Gastroesophageal sphincter (tissue), 4 donors: ENCODE data around the gene TXNIP. TPM values are rescaled to one million over a fixed set of nuclear protein-coding genes. Genes with fewer than 3 reads are reported as not detected.

Experiments
- ATAC-seq: fragments of 150-250 bp; one replicate; pipeline ENCODE4 v1.9.1; 2016; ENCODE audit warnings: mild to moderate bottlenecking, moderate library complexity
- H3K27ac ChIP-seq, 4 donors: fragments of 200-600 bp; sonication (generic) in 3 of 4; 1 replicate in 3 of 4; 2 replicates in 1 of 4; pipeline ENCODE4 v1.5.1; 2016 to 2019
- H3K27me3 ChIP-seq: fragments of 200-600 bp; sonication (generic); one replicate; pipeline ENCODE4 v1.5.1; 2019
- H3K36me3 ChIP-seq, 2 donors: fragments of 200-600 bp; sonication (generic); one replicate each; pipeline ENCODE4 v1.5.1; 2019; ENCODE audit warnings: control low read depth in 1 of 2
- H3K4me1 ChIP-seq, 3 donors: fragments of 200-600 bp; sonication (generic); 1 replicate in 2 of 3; 2 replicates in 1 of 3; pipeline ENCODE4 v1.5.1; 2016 to 2019; ENCODE audit warnings: control low read depth in 2 of 3
- H3K4me3 ChIP-seq, 2 donors: fragments of 200-600 bp; sonication (generic); one replicate each; pipeline ENCODE4 v1.5.1; 2019; ENCODE audit warnings: mild to moderate bottlenecking in 1 of 2, moderate library complexity in 1 of 2
- H3K9me3 ChIP-seq, 3 donors: fragments of 200-600 bp; sonication (generic); one replicate each; pipeline ENCODE4 v1.5.1; 2017 to 2019; ENCODE audit warnings: control low read depth in 2 of 3
- EP300 ChIP-seq: sonication (generic); formaldehyde crosslinking; IDR thresholded peaks from one replicate; pipeline ENCODE4 v1.6.1; 2017; ENCODE audit warnings: antibody characterized with exemption, mild to moderate bottlenecking
- POLR2A ChIP-seq, 2 donors: fragments of 450-650 bp; IDR thresholded peaks; one replicate each; pipeline ENCODE4 v1.6.1; 2017; ENCODE audit warnings: antibody characterized with exemption in 2 of 2, mild to moderate bottlenecking in 2 of 2, moderate library complexity in 1 of 2
- POLR2AphosphoS5 ChIP-seq: sonication (generic); formaldehyde crosslinking; IDR thresholded peaks from one replicate; pipeline ENCODE4 v1.6.1; 2017; ENCODE audit warnings: antibody characterized with exemption
- WGBS, 2 donors: methylation state at CpG; one replicate each; pipeline ENCODE4 v1.1.5; 2018; ENCODE audit warnings: low coverage in 1 of 2; 5-methylcytosine and 5-hydroxymethylcytosine counted together
- total RNA-seq, 4 donors: library from RNA; depleted of rRNA; stranded (reverse); fragments of >200 nt; gene quantifications; one replicate each; pipeline ENCODE4 v1.1.0, GENCODE V29; 2016
- TF ChIP-seq, protein P1 (sequence below), 4 experiments: fragments of 200-600 bp in 2 of 4; fragments of 450-650 bp in 2 of 4; sonication (generic) in 1 of 4; IDR thresholded peaks; one replicate each; pipeline ENCODE4 v1.5.1; 2017 to 2019; ENCODE audit warnings: antibody characterized with exemption in 4 of 4, mild to moderate bottlenecking in 2 of 4, moderate library complexity in 2 of 4

Gene TXNIP
- total RNA-seq, 4 donors from 2014 or later = 2,024 to 3,704 (median 2,348) TPM

DNA sequence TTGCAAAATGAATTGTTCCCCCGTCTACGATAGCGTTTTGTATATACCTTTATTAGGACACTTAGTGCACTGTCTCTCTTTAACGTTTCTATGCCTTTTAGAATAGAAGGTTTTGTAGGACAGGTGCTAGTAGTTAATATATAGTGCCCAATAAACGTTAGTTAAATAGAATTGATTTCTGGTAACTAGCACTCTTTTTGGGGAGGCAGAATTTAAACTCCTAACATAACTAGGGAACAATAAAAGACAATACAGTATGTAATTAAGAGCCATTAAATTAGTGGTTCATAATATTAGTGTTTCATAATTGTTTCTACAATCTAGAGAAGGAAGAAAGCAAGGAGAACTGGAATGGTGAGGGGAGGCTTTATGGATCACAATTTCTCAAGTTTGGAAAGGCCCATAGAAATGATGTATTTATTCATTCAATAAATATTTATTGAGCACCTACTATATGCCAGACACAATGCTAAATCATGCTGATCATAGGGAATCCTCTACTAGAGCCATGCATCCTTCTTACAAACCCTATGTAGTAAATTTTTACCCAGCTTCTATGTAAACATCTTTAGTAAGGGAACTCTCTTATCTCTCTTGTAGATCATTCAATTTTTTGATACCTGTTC lies 31.1 kb downstream of the TXNIP start:
- ATAC-seq = no peak
- Histone ChIP-seq H3K9me3 (peaks cover 0 to 7% (median 0%) of the 10 kb centered on the region in 3 donors), H3K27ac (peak overlapping the region; percentile 88 to 100 (median 99)), H3K4me1 (peaks cover 7 to 54% (median 17%) of the 10 kb centered on the region in 3 donors), H3K4me3 (peak overlapping the region; percentile 57 to 79), H3K36me3 (peaks cover 0 to 6% of the 10 kb centered on the region in 2 donors), H3K27me3 (no peaks in the 10 kb centered on the region)
- TF ChIP-seq EP300 = no peak
- TF ChIP-seq POLR2A (IDR thresholded peaks at IDR 0.05) = no peak
- no peak for TF ChIP-seq POLR2AphosphoS5
- TF ChIP-seq, protein P1, sequence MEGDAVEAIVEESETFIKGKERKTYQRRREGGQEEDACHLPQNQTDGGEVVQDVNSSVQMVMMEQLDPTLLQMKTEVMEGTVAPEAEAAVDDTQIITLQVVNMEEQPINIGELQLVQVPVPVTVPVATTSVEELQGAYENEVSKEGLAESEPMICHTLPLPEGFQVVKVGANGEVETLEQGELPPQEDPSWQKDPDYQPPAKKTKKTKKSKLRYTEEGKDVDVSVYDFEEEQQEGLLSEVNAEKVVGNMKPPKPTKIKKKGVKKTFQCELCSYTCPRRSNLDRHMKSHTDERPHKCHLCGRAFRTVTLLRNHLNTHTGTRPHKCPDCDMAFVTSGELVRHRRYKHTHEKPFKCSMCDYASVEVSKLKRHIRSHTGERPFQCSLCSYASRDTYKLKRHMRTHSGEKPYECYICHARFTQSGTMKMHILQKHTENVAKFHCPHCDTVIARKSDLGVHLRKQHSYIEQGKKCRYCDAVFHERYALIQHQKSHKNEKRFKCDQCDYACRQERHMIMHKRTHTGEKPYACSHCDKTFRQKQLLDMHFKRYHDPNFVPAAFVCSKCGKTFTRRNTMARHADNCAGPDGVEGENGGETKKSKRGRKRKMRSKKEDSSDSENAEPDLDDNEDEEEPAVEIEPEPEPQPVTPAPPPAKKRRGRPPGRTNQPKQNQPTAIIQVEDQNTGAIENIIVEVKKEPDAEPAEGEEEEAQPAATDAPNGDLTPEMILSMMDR (IDR thresholded peaks at IDR 0.05) = no peak
- 0% methylated on average over 5 of the region's 5 CpGs for WGBS, 2 donors

GRCh38 chr1:145964328-145965118 lies 31.9 kb downstream of the TXNIP start, which contains the start of the genes ANKRD34A and POLR3GL:
Gene ANKRD34A (minus strand): TSS chr1:145964575. CDS start chr1:145961759, 2,816 bp downstream.
Gene POLR3GL (plus strand): TSS chr1:145964690. CDS start chr1:145974866, 10,176 bp downstream.
- 1 to 8% methylated on average over 6 to 20 of the region's 37 CpGs for WGBS, 2 donors
- Histone ChIP-seq H3K4me1 (peaks cover 7 to 61% (median 17%) of the 10 kb centered on the region in 3 donors), H3K27me3 (no peaks in the 10 kb centered on the region)

GRCh38 chr1:145963265-145964019 lies 32.9 kb downstream of the TXNIP start:
- no peak for ATAC-seq
- peak overlapping the region; percentile 88 to 100 (median 99) for H3K27ac ChIP-seq
- 15 to 19% methylated on average over 5 of the region's 5 CpGs for WGBS, 2 donors
- no peaks in the 10 kb centered on the region for H3K27me3 ChIP-seq
- H3K4me3 ChIP-seq = peak overlapping the region; percentile 71 to 79
- no peak for TF ChIP-seq POLR2A (IDR thresholded peaks at IDR 0.05)
- TF ChIP-seq, protein P1 (IDR thresholded peaks at IDR 0.05) = no peak
- TF ChIP-seq EP300 = no peak
- no peak for TF ChIP-seq POLR2AphosphoS5
- peaks cover 0 to 7% (median 0%) of the 10 kb centered on the region in 3 donors for H3K9me3 ChIP-seq
- peaks cover 0 to 6% of the 10 kb centered on the region in 2 donors for H3K36me3 ChIP-seq
- H3K4me1 ChIP-seq = peaks cover 7 to 72% (median 19%) of the 10 kb centered on the region in 3 donors

More at GRCh38 chr1:145964328-145965118, 31.9 kb downstream of the TXNIP start, which contains the start of the genes ANKRD34A and POLR3GL:
- Histone ChIP-seq H3K4me3 (peak within 1 kb of the TSS; percentile 57 to 79), H3K9me3 (peaks cover 0 to 7% (median 0%) of the 10 kb centered on the region in 3 donors), H3K36me3 (peaks cover 0 to 6% of the 10 kb centered on the region in 2 donors), H3K27ac (peak within 1 kb of the TSS; percentile 88 to 100 (median 99))
- ATAC-seq = peak; percentile 92
- TF ChIP-seq POLR2AphosphoS5 = peak; percentile 85
- no peak for TF ChIP-seq EP300
- TF ChIP-seq POLR2A (IDR thresholded peaks at IDR 0.05) = peak; percentile 64 to 79
- TF ChIP-seq, protein P1 (IDR thresholded peaks at IDR 0.05) = peak in 1 of 4 experiments; percentile 17

DNA sequence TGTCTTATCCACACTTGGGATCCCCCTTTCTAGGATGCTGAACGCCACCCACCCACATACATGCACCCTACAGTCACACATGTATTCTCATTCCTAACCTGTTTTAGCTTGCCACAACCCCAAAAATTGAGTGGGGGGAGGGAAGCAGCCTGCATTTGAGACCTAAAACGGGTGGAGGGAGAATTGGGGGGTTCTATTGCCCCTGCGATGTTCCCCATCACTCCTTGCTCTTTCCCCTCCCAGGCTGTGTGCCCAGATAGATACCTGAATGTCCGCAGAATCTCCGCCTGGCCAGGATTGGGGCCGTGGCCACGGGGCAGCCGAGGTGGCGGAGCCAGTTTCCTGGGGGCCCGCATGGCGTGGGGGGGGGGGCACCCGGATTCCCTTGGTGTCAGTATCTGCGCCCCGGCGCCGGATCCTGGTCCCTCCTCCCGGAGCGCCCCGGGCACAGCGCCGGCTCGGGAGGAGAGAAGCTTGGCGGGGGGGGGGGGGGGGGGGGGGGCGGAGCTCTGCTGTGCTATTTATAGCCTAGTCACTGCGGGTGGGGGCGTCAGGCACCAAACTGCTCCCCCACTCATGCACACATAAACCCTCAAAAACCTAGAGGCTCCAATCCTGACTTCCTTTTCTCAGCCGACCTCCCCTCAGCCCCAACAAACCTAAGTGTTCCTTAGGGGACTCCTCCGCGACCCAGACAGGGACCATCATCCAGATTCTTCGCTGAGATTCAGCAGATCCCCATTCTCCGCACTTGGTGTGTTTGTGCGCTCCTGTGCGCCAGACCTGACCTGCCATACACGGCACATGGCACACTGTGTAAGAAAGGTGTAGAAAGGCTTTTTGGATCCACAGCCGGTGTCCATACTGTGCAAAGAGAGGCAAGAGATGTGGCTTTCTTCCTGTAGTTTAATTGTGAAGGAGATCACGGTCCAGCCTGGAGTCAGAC lies 33.9 kb downstream of the TXNIP start:
- TF ChIP-seq POLR2AphosphoS5 (no peak), EP300 (no peak), POLR2A (IDR thresholded peaks at IDR 0.05) (no peak)
- TF ChIP-seq, protein P1 (IDR thresholded peaks at IDR 0.05) = no peak
- WGBS, 2 donors = 0% methylated on average over 3 to 5 of the region's 36 CpGs
- ATAC-seq = no peak
- Histone ChIP-seq H3K27me3 (no peaks in the 10 kb centered on the region), H3K4me1 (peaks cover 7 to 77% (median 22%) of the 10 kb centered on the region in 3 donors), H3K27ac (peak overlapping the region; percentile 88 to 100 (median 99)), H3K36me3 (peaks cover 0 to 4% of the 10 kb centered on the region in 2 donors), H3K9me3 (peaks cover 0 to 5% (median 0%) of the 10 kb centered on the region in 3 donors), H3K4me3 (peak overlapping the region; percentile 44 to 71)
